DOHH2 (cell line): ENCODE data around the gene SLCO3A1.

ENCODE experiments used
- H3F3A ChIP-seq: fragments of 200-600 bp; sonication (generic), shearing (Covaris generic); 2 replicates; pipeline ENCODE4 v1.6.0; 2016; ENCODE audit warnings: antibody characterized with exemption, mild to moderate bottlenecking; ENCODE audit not compliant: control insufficient read depth, insufficient read depth
- H3K27ac ChIP-seq: fragments of 200-600 bp; sonication (generic); 2 replicates; pipeline ENCODE4 v1.5.1; 2014; ENCODE audit warnings: low read depth, mild to moderate bottlenecking, low read length, moderate library complexity
- H3K27me3 ChIP-seq: fragments of 200-600 bp; sonication (generic); 2 replicates; pipeline ENCODE4 v1.6.1; 2014; ENCODE audit warnings: mild to moderate bottlenecking, low read length, mixed read lengths; ENCODE audit not compliant: control insufficient read depth
- H3K36me3 ChIP-seq: fragments of 200-600 bp; sonication (generic); 2 replicates; pipeline ENCODE4 v1.6.1; 2014; ENCODE audit warnings: mild to moderate bottlenecking, low read length, moderate library complexity, mixed read lengths; ENCODE audit not compliant: control insufficient read depth
- H3K4me1 ChIP-seq: fragments of 200-600 bp; sonication (generic); 2 replicates; pipeline ENCODE4 v1.6.1; 2014; ENCODE audit warnings: mild to moderate bottlenecking, low read length, mixed read lengths; ENCODE audit not compliant: control insufficient read depth
- H3K4me2 ChIP-seq: fragments of 200-600 bp; sonication (generic); 2 replicates; pipeline ENCODE4 v1.6.0; 2014; ENCODE audit warnings: mild to moderate bottlenecking, low read length, moderate library complexity
- H3K4me3 ChIP-seq: fragments of 200-600 bp; sonication (generic); 2 replicates; pipeline ENCODE4 v1.5.1; 2014; ENCODE audit warnings: mild to moderate bottlenecking, low read length, mixed read lengths
- H3K79me2 ChIP-seq: fragments of 200-600 bp; sonication (generic); 2 replicates; pipeline ENCODE4 v1.6.1; 2014; ENCODE audit warnings: mild to moderate bottlenecking, low read length, mixed read lengths; ENCODE audit not compliant: control insufficient read depth
- H3K9me2 ChIP-seq: fragments of 200-600 bp; sonication (generic); replicated peaks from 2 replicates; pipeline ENCODE4 v1.6.1; 2014; ENCODE audit warnings: mild to moderate bottlenecking, low read length, mixed read lengths; ENCODE audit not compliant: control insufficient read depth
- H3K9me3 ChIP-seq: fragments of 200-600 bp; sonication (generic); 2 replicates; pipeline ENCODE4 v1.6.1; 2014; ENCODE audit warnings: antibody characterized with exemption, low read length, mixed read lengths; ENCODE audit not compliant: control insufficient read depth, insufficient read depth
- H4K20me1 ChIP-seq: fragments of 200-600 bp; sonication (generic); 2 replicates; pipeline ENCODE4 v1.6.0; 2014; ENCODE audit warnings: low read depth, mild to moderate bottlenecking, antibody characterized with exemption, low read length, moderate library complexity; ENCODE audit not compliant: control insufficient read depth, insufficient read depth
- EZH2phosphoT487 ChIP-seq: fragments of 200-600 bp; sonication (generic); IDR thresholded peaks from 2 replicates; pipeline ENCODE4 v1.6.1; 2017; ENCODE audit warnings: borderline replicate concordance, mild to moderate bottlenecking, antibody characterized with exemption, low read length, moderate library complexity, mixed read lengths
- TF ChIP-seq, protein P1 (sequence below): fragments of 200-600 bp; sonication (generic); IDR thresholded peaks from one replicate; pipeline ENCODE4 v1.5.1; 2014; ENCODE audit warnings: antibody characterized with exemption, mild to moderate bottlenecking, low read depth, low read length; ENCODE audit not compliant: poor library complexity, severe bottlenecking

The SLCO3A1 gene

DNA sequence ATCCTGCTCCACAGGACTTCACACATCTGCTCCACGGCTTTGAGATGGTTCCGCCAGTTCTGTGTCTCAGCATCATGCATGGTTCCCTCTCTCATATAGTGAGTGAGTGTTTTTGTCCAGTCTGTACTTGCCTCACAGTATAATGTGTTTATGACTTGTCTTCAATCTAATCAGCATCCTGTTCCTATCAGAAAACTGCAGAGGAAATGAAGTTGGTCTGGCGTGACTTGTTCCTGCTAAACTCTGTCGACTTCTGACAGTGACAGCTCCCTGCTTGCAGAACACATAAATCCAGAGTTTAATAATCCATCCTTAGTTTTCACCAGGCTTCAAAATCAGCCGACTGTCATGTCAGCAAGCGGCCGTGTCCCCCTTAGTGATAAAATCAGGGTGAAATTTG, 222.3 kb downstream of the SLCO3A1 start:
- Histone ChIP-seq H3K4me3 (no peak overlapping the region), H3K79me2 (no peaks in the 10 kb centered on the region), H3K4me2 (peak overlapping the region; percentile 24; the same call in 1 of the 2 replicates), H3F3A (no peaks in the 10 kb centered on the region), H3K27me3 (no peaks in the 10 kb centered on the region), H3K36me3 (no peaks in the 10 kb centered on the region), H4K20me1 (peaks cover 15% of the 10 kb centered on the region), H3K9me3 (no peaks in the 10 kb centered on the region), H3K4me1 (peaks cover 21% of the 10 kb centered on the region), H3K27ac (no peak overlapping the region), H3K9me2 (no peaks in the 10 kb centered on the region)
- TF ChIP-seq EZH2phosphoT487 = no peak
- TF ChIP-seq, protein P1, sequence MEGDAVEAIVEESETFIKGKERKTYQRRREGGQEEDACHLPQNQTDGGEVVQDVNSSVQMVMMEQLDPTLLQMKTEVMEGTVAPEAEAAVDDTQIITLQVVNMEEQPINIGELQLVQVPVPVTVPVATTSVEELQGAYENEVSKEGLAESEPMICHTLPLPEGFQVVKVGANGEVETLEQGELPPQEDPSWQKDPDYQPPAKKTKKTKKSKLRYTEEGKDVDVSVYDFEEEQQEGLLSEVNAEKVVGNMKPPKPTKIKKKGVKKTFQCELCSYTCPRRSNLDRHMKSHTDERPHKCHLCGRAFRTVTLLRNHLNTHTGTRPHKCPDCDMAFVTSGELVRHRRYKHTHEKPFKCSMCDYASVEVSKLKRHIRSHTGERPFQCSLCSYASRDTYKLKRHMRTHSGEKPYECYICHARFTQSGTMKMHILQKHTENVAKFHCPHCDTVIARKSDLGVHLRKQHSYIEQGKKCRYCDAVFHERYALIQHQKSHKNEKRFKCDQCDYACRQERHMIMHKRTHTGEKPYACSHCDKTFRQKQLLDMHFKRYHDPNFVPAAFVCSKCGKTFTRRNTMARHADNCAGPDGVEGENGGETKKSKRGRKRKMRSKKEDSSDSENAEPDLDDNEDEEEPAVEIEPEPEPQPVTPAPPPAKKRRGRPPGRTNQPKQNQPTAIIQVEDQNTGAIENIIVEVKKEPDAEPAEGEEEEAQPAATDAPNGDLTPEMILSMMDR = no peak

DNA sequence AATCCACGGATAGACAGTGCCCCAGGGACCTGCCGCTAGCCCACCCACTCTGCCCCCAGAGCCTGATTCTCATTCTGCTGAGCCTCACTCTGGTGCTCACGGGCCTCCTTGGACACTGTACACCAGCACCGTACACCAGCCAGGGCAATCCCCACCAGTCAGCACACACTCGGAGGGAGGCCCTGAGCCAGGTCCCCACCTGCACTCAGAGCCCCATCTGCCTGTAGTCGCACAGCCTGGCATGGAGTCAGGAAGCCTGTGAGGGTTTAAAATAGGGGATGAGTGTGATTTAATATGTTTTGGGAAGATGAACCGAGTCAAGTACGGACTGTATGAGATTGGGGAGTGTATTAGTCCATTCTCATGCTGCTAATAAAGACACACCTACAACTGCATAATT, 223.0 kb downstream of the SLCO3A1 start:
- Histone ChIP-seq H3K36me3 (no peaks in the 10 kb centered on the region), H3K27me3 (no peaks in the 10 kb centered on the region), H4K20me1 (peaks cover 13% of the 10 kb centered on the region), H3K4me3 (no peak overlapping the region), H3K4me2 (no peak overlapping the region), H3K27ac (no peak overlapping the region), H3K4me1 (peaks cover 14% of the 10 kb centered on the region), H3K9me3 (no peaks in the 10 kb centered on the region), H3K79me2 (no peaks in the 10 kb centered on the region), H3K9me2 (no peaks in the 10 kb centered on the region), H3F3A (no peaks in the 10 kb centered on the region)
- TF ChIP-seq, protein P1 = no peak
- TF ChIP-seq EZH2phosphoT487 = no peak

DNA sequence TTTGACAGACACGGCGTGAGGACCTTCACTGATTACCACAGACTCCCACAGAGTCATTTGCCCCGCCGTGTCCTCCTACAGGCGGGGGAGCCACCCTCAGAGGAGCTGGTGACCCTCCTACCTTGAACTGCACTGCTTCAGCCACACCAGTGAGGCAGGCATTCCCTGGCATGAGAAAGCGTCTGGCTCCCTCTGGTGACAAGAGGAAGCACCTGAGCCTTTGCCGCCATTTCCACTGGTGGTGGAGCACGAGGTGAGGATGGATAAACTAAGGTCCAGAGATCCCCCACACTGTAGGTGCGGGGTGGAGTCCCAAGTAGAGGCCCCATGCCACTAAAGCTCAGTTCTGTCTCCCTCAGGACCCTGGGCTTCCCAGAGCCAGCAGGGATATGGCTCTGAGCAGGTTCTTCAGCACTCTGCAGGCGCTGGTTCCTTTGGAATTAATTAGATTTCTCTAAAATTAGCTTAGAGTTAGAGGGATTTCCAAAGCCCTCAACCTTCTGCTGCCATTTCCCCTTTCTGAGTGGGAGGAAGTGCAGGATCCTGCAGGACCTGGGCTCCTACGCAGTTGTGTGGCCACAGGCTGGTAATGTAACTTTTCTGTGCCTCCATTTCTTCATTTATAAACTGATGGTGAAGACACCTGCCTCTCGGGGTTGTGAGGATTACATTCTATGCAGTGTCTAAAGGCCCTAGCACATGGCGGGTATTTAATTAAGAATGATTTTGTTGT, 224.0 kb downstream of the SLCO3A1 start:
- H3K27ac ChIP-seq = no peak overlapping the region
- H3K9me2 ChIP-seq = no peaks in the 10 kb centered on the region
- no peaks in the 10 kb centered on the region for H3K27me3 ChIP-seq
- TF ChIP-seq, protein P1 = peak; percentile 44
- no peak for TF ChIP-seq EZH2phosphoT487
- peaks cover 14% of the 10 kb centered on the region for H3K4me1 ChIP-seq
- H3K36me3 ChIP-seq = no peaks in the 10 kb centered on the region
- no peaks in the 10 kb centered on the region for H3K9me3 ChIP-seq
- no peaks in the 10 kb centered on the region for H3F3A ChIP-seq
- no peak overlapping the region for H3K4me2 ChIP-seq
- peaks cover 19% of the 10 kb centered on the region; the same call in 1 of the 2 replicates for H4K20me1 ChIP-seq
- H3K79me2 ChIP-seq = no peaks in the 10 kb centered on the region
- H3K4me3 ChIP-seq = no peak overlapping the region
